Stimulated activated CD8-positive, alpha-beta memory T cell treated with anti-CD3 and anti-CD28 coated beads, Interleukin-2, amount 100 ng/mL, for 1 hour (primary cell): ENCODE data around the gene PIK3R5.
A peak's percentile ranks its signal among the peaks of the same experiment; 100 is the strongest.
"Not testable (repeated sequence)": the region's sequence is repeated elsewhere in the genome, so short reads cannot be mapped to it uniquely, and the experiment has no call there.

ENCODE experiments used
- DNase-seq, 2 donors: peaks; one replicate each; pipeline ENCODE4 v3.0.0-alpha.2; 2020; ENCODE audit warnings: low read depth in 2 of 2

The PIK3R5 gene, protein sequence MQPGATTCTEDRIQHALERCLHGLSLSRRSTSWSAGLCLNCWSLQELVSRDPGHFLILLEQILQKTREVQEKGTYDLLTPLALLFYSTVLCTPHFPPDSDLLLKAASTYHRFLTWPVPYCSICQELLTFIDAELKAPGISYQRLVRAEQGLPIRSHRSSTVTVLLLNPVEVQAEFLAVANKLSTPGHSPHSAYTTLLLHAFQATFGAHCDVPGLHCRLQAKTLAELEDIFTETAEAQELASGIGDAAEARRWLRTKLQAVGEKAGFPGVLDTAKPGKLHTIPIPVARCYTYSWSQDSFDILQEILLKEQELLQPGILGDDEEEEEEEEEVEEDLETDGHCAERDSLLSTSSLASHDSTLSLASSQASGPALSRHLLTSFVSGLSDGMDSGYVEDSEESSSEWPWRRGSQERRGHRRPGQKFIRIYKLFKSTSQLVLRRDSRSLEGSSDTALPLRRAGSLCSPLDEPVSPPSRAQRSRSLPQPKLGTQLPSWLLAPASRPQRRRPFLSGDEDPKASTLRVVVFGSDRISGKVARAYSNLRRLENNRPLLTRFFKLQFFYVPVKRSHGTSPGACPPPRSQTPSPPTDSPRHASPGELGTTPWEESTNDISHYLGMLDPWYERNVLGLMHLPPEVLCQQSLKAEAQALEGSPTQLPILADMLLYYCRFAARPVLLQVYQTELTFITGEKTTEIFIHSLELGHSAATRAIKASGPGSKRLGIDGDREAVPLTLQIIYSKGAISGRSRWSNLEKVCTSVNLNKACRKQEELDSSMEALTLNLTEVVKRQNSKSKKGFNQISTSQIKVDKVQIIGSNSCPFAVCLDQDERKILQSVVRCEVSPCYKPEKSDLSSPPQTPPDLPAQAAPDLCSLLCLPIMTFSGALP

DNA sequence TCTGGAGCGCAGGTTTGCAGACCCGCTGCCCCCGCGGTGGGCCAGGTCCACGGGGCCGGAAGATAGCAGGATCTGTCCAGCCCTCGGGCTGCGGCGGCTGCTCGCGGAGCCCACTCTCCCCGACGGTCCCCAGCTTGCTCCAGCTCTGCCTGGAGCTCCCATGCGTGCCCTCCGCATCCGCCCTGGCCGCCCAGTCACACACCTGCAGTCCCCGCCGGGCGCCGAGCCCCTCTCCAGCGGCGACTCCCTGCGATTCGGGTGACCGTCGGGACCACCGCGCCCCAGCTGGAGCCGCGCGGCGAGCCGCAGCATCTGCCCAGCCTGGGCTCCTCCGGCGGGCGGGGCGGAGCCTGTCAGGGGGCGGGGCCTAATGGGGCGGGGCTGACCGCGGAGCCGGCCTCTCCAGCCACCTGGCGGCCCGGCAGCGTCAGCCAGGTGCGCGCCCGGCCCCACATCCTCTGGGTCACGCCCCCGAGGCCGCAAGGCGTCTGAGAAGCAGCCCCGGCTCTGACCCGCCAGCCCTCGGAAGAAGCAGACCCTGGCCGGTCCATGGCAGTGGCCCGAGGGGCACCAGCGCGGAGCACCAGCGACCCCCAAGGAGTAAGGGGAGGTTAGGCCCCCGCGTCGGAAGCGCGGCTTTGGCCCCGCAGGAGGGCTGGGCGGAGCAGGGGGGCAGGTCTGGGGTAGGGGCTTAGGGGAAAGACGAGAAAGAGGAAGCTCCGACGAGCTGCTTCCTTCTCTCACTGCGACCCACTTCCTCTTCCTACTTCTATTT is at the start of gene PIK3R5:
Gene PIK3R5, minus strand, starts transcription at position 314 of the 775 bp plus-strand sequence. CDS start 54,213 bp downstream, outside the sequence.
- peak; percentile 71 to 74 for DNase-seq

DNA sequence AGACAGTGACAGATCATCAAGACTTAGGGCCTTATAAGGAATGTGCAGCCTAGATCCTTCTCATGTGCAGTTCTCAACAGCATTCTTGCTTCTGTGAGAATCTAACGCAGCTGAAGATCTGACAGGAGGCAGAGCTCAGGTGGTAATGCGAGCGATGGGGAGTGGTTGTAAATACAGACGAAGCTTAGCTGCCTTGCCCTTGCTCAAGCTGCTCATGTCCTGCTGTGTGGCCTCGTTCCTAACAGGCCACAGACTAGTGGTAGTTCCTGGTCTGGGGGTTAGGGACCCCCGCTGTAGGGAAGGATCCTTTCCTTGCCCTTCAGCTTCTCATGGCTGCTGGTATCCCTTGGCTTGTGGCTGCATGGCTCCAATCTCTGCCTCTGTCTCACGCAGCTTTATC is 45.5 kb upstream of the PIK3R5 start:
- no peak for DNase-seq

GRCh38 chr17:9009737-9010136 is 44.2 kb upstream of the PIK3R5 start:
- DNase-seq = no peak

- no peak for DNase-seq
Observed at GRCh38 chr17:9009096-9009495, 43.6 kb upstream of the PIK3R5 start.

DNA sequence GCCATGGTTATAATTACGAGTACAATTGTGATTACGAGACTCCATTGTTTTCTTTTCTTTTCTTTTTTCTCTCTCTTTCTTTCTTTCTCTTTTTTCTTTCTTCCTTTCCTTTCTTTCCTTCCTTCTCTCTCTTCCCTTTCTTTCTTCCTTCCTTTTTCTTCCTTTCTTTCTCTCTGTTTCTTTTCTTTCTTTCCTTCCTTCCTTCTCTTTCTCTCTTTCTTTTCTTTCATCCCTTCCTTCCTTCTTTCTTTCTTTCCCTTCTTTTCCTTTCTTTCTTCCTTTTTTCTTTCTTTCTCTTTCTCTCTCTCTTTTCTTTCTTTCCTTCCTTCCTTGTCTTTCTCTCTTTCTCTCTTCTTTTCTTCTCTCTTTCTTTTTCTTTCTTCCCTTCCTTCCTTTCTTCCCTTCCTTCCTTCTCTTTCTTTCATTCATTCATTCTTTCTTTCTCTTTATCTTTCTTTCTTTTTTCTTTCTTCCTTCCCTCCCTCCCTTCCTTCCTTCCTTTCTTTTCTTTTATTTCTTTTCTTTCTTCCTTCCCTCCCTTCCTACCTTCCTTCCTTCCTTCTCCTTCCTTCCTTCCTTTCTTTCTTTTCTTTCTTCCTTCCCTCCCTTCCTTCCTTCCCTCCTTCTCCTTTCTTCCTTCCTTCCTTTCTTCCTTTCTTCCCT is 41.7 kb upstream of the PIK3R5 start:
- DNase-seq = no peak

DNA sequence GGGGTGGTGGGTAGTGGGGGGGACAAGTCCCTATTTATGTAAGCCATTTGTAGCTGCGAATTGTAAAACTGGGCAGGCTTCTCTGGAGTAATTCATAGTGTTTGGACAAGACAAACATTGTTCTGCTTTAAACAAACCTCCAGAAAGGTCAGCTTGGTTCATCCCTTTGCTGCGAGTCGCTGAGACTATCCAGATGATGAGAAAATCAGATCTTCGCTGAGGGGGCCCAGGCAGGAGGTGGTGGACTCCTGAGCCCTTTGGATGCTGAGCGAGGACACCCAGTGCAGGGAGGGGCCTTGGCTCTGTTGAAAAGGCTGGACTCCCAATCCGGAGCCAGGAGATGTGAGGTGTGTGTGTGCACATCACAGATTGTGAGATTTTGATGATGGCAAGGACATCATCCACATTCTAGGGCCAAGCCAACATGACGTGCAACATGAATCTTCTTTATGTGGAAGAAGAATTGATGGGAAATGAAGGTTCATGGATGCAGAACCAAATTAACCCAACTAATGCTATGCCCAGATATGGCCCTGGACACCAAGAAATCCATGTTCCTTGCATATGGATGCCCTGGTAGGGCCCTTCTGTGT is 40.8 kb upstream of the PIK3R5 start:
- DNase-seq = no peak

DNA sequence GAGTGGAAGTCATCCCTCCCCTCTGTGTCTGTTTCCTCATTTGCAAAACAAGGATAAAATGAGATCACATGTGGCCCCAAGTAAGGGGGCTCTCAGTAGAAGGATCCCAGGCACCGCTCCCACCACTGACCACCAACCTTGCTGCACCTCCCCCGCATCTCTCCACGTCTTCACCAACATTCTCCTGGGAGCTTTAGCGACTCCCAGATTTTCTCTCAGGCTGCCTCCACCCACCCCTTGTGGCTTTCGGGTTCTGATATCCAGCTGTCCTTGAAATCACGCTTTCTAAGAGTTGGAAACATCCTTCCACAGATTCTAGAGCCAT is 39.4 kb upstream of the PIK3R5 start:
- no peak for DNase-seq

GRCh38 chr17:9004132-9004960 is 38.8 kb upstream of the PIK3R5 start:
- DNase-seq = no peak

DNA sequence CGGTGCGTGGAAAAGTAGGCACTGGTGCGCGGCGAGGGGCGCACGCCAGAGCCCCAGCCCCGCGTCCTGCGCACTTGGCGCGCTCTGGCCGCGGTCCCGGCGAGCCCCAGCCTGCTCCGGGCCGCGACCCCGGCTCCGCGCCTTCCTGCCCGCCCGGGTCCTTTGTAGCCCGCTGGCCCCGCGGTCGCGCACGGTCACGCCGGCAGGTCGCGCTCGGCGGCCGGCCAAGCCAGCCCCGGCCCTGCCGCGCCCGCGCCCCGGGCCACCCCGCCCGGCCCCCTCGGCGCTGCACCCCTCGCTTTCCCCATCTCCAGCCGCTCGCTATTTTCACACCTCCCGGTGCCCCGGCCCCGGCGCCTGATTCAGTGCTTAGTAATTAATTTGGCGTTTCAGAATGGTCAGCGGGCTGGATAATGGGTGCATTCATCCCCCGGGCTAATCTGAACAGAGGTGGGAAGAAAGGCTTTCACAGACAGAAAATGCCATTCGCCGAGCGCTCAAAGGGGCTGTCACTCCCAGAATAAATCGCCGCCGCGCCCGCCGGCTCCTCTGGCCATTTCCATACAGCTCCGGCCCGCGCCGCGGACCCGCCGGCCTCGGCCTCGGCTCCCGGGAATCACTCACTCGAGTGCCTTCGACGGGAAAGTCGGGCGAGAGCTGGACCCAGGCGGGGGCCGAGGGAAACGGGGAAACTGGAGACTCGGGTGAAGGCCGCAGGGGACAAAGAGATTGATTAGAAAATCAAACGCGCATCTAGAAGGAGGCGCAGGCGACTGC is 38.0 kb upstream of the PIK3R5 start:
- DNase-seq = no peak

- no peak for DNase-seq
Observed at GRCh38 chr17:9002606-9003354, 37.3 kb upstream of the PIK3R5 start.

- no peak for DNase-seq
Observed at GRCh38 chr17:9002227-9002605, 36.7 kb upstream of the PIK3R5 start.

GRCh38 chr17:9001559-9001958 is 36.1 kb upstream of the PIK3R5 start:
- DNase-seq = no peak

- peak; percentile 60 to 66 for DNase-seq
Observed at GRCh38 chr17:8997994-8998628, 32.6 kb upstream of the PIK3R5 start.

GRCh38 chr17:8995711-8996110 is 30.2 kb upstream of the PIK3R5 start:
- no peak for DNase-seq

- peak in 1 of 2 donors; percentile 24 for DNase-seq
Observed at GRCh38 chr17:8994319-8994718, 28.8 kb upstream of the PIK3R5 start.

DNA sequence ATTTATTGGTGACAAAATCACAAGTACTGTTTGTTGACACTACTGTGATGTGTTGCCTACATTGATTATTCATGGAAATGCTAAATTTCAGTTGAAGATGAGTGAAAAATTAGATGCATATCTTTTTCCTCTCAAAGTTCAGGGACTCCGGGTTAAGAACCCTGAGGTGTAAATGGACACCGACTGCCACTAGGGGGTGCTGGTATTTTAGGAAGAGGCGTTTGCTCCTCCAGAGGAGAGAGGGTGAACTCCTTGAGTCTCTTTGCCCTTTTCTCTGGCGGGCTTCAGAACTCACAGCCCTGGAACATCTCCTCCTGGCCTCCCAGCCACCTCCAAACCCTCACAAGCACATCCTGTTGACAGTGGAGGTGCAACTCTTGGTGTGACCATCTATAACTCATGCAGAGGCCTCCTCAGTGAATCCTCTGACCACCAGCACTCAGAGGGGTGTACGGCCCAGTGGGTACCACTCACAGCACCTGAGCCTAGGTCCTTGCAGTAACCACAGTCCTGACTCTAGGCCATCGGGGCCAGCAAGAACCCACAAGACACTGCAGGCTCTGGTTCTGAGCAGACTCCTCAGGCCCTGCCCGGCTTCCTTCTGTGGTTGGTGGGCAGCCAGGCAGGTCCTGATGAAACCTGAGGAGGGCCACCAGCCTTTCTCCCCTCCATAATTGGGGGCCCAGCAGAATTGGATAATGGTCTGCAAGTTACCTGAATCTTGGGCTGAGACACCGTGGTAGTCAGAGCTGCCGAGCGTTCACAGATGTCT is 26.2 kb upstream of the PIK3R5 start:
- DNase-seq = peak; percentile 17 to 45

DNA sequence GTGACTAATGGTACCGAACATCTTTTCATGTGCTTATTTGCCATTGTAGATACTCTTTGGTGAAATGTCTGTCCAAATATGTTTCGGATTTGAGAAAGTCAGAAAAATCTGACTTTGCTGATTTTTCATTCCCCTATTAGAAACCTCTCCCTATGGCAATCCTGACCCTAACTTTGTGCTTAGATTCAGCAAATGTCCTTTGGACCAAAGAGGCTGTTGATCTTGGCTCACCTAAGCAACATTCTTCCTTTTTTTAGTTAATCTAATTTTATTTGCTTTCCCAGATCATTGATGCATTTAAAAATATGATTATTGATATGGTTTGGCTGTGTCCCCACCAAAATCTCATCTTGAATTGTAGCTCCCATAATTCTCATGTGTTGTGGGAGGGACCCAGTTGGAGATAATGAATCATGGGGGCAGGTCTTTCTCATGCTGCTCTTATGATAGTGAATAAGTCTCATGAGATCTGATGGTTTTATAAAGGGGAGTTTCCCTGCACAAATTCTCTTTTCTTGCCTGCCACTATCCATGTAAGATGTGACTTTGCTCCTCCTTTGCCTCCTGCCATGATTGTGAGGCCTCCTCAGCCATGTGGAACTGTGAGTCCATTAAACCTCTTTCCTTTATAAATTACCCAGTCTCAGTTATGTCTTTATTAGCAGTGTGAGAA is 22.9 kb upstream of the PIK3R5 start:
- DNase-seq = not testable (repeated sequence)
